Fibroblast of the aortic adventitia (primary cell): Measurements from ENCODE around the gene UBAP2L. TPM values are rescaled to one million over a fixed set of nuclear protein-coding genes. Genes with fewer than 3 reads are reported as not detected.

Source experiments
- DNase-seq: peaks from one replicate; pipeline ENCODE4 v3.0.0-alpha.2; 2010; ENCODE audit warnings: low read depth
- H3K4me3 ChIP-seq: 2 replicates; pipeline ENCODE4 v1.5.1; 2011; ENCODE audit warnings: low read depth, mild to moderate bottlenecking, control low read depth, low read length, moderate library complexity
- CTCF ChIP-seq: IDR thresholded peaks from 2 replicates; pipeline ENCODE4 v1.5.1; 2011; ENCODE audit warnings: mild to moderate bottlenecking, low read length, control low read depth, inconsistent platforms; ENCODE audit not compliant: insufficient read depth
- total RNA-seq: library from RNA; depleted of rRNA; stranded (reverse); fragments of >200 nt; gene quantifications from 2 replicates; pipeline ENCODE4 v1.2.3, GENCODE V29; 2012; ENCODE audit warnings: low replicate concordance

The UBAP2L gene
- total RNA-seq = 115 and 121 TPM in 2 replicates

GRCh38 chr1:154220071-154220969, at the start of gene UBAP2L:
TSS of gene UBAP2L (plus strand) at chr1:154220955. CDS start at chr1:154225124, 4,169 bp downstream.
- no peak for TF ChIP-seq CTCF
- peak; percentile 98 for DNase-seq
- H3K4me3 ChIP-seq = peak within 1 kb of the TSS; percentile 99

GRCh38 chr1:154171223-154171583, 49.6 kb upstream of the UBAP2L start:
- TF ChIP-seq CTCF = no peak
- no peak for DNase-seq
- no peak overlapping the region for H3K4me3 ChIP-seq

GRCh38 chr1:154171880-154172279, 48.9 kb upstream of the UBAP2L start:
- DNase-seq = no peak
- H3K4me3 ChIP-seq = no peak overlapping the region
- TF ChIP-seq CTCF = no peak

GRCh38 chr1:154174654-154175053, 46.1 kb upstream of the UBAP2L start:
- DNase-seq = no peak
- no peak for TF ChIP-seq CTCF
- no peak overlapping the region for H3K4me3 ChIP-seq

GRCh38 chr1:154176337-154176736, 44.4 kb upstream of the UBAP2L start:
- H3K4me3 ChIP-seq = no peak overlapping the region
- TF ChIP-seq CTCF = no peak
- peak; percentile 81 for DNase-seq

GRCh38 chr1:154178013-154178412, 42.7 kb upstream of the UBAP2L start:
- peak; percentile 30 for DNase-seq
- no peak for TF ChIP-seq CTCF
- no peak overlapping the region for H3K4me3 ChIP-seq
